Measurements from ENCODE around the gene GTSE1.
"Not testable (repeated sequence)": the region's sequence is repeated elsewhere in the genome, so short reads cannot be mapped to it uniquely, and the experiment has no call there.

Gene GTSE1

GRCh38 chr22:46290121-46290842 lies 6.4 kb upstream of the GTSE1 start:
- H3K4me3 ChIP-seq (ENCODE audit: low read length): no peak overlapping the region
- no peak for DNase-seq (ENCODE audit: low read depth, low spot score)

GRCh38 chr22:46290843-46291785 lies 5.6 kb upstream of the GTSE1 start:
- DNase-seq (ENCODE audit: low read depth, low spot score): no peak
- H3K4me3 ChIP-seq (ENCODE audit: low read length): no peak overlapping the region

GRCh38 chr22:46292173-46292572 lies 4.5 kb upstream of the GTSE1 start:
- no peak overlapping the region for H3K4me3 ChIP-seq (ENCODE audit: low read length)
- DNase-seq (ENCODE audit: low read depth, low spot score): no peak

GRCh38 chr22:46292732-46293131 lies 3.9 kb upstream of the GTSE1 start:
- no peak overlapping the region for H3K4me3 ChIP-seq (ENCODE audit: low read length)

GRCh38 chr22:46293577-46294260 lies 3.0 kb upstream of the GTSE1 start:
- H3K4me3 ChIP-seq (ENCODE audit: low read length): no peak overlapping the region
- DNase-seq (ENCODE audit: low read depth, low spot score): peak; percentile 79

More at GRCh38 chr22:46292732-46293131, 3.9 kb upstream of the GTSE1 start:
- no peak for DNase-seq (ENCODE audit: low read depth, low spot score)

- DNase-seq (ENCODE audit: low read depth, low spot score): no peak
- no peak overlapping the region for H3K4me3 ChIP-seq (ENCODE audit: low read length)
These were observed 1.9 kb upstream of the GTSE1 start for GRCh38 chr22:46294784-46295183.

GRCh38 chr22:46295277-46295971 lies 1.2 kb upstream of the GTSE1 start:
- H3K4me3 ChIP-seq (ENCODE audit: low read length): peak overlapping the region; percentile 93
- no peak for DNase-seq (ENCODE audit: low read depth, low spot score)

GRCh38 chr22:46297151-46297812 lies 612 bp downstream of the GTSE1 start:
- DNase-seq (ENCODE audit: low read depth, low spot score): no peak
- H3K4me3 ChIP-seq (ENCODE audit: low read length): peak overlapping the region; percentile 93

- no peak overlapping the region for H3K4me3 ChIP-seq (ENCODE audit: low read length)
- no peak for DNase-seq (ENCODE audit: low read depth, low spot score)
These were observed 2.4 kb downstream of the GTSE1 start for GRCh38 chr22:46299101-46299500.

- DNase-seq (ENCODE audit: low read depth, low spot score): no peak
- H3K4me3 ChIP-seq (ENCODE audit: low read length): no peak overlapping the region
These were observed 3.8 kb downstream of the GTSE1 start for GRCh38 chr22:46300491-46300890.

- DNase-seq (ENCODE audit: low read depth, low spot score): no peak
- no peak overlapping the region for H3K4me3 ChIP-seq (ENCODE audit: low read length)
These were observed 6.8 kb downstream of the GTSE1 start for GRCh38 chr22:46303347-46303965.

- no peak for DNase-seq (ENCODE audit: low read depth, low spot score)
- H3K4me3 ChIP-seq (ENCODE audit: low read length): no peak overlapping the region
These were observed 11.8 kb downstream of the GTSE1 start for GRCh38 chr22:46308283-46308988.

GRCh38 chr22:46309526-46310085 lies 12.9 kb downstream of the GTSE1 start:
- H3K4me3 ChIP-seq (ENCODE audit: low read length): no peak overlapping the region
- DNase-seq (ENCODE audit: low read depth, low spot score): no peak

- DNase-seq (ENCODE audit: low read depth, low spot score): no peak
- no peak overlapping the region for H3K4me3 ChIP-seq (ENCODE audit: low read length)
These were observed 15.4 kb downstream of the GTSE1 start for GRCh38 chr22:46312056-46312455.

- not testable (repeated sequence) for H3K4me3 ChIP-seq (ENCODE audit: low read length); DNase-seq (ENCODE audit: low read depth, low spot score)
These were observed 16.2 kb downstream of the GTSE1 start for GRCh38 chr22:46312848-46313247.

GRCh38 chr22:46315976-46316375 lies 19.3 kb downstream of the GTSE1 start:
- DNase-seq (ENCODE audit: low read depth, low spot score): no peak
- no peak overlapping the region for H3K4me3 ChIP-seq (ENCODE audit: low read length)

- H3K4me3 ChIP-seq (ENCODE audit: low read length): no peak overlapping the region
- DNase-seq (ENCODE audit: low read depth, low spot score): no peak
These were observed 21.0 kb downstream of the GTSE1 start for GRCh38 chr22:46317646-46318045.

Measured in Jurkat, Clone E6-1 (cell line).